Fibroblast of lung (primary cell): ENCODE data around the gene FAH. TPM values are rescaled to one million over a fixed set of nuclear protein-coding genes. Genes with fewer than 3 reads are reported as not detected.

Experiments used
- DNase-seq, 2 donors: peaks; one replicate each; pipeline versions ENCODE4 v3.0.0 to v3.0.0-alpha.2; 2010; ENCODE audit warnings: low read depth in 2 of 2
- H2AFZ ChIP-seq: 2 replicates; pipeline ENCODE4 v1.5.1; 2012; ENCODE audit warnings: low read length, control low read depth, inconsistent platforms
- H3K27ac ChIP-seq: 2 replicates; pipeline ENCODE4 v1.5.1; 2011; ENCODE audit warnings: low read length, control low read depth; ENCODE audit not compliant: insufficient read depth
- H3K27me3 ChIP-seq: 2 replicates; pipeline ENCODE4 v1.5.1; 2011; ENCODE audit warnings: mild to moderate bottlenecking, low read length; ENCODE audit not compliant: control insufficient read depth, insufficient read depth
- H3K36me3 ChIP-seq: 2 replicates; pipeline ENCODE4 v1.5.1; 2011; ENCODE audit warnings: low read length; ENCODE audit not compliant: control insufficient read depth, insufficient read depth
- H3K4me1 ChIP-seq: 2 replicates; pipeline ENCODE4 v1.5.1; 2011; ENCODE audit warnings: low read length; ENCODE audit not compliant: control insufficient read depth, insufficient read depth; ENCODE audit errors: extremely low read depth
- H3K4me2 ChIP-seq: 2 replicates; pipeline ENCODE4 v1.5.1; 2011; ENCODE audit warnings: low read length, control low read depth; ENCODE audit not compliant: insufficient read depth; ENCODE audit errors: extremely low read depth
- H3K4me3 ChIP-seq, 4 experiments: fragments of 200-600 bp in 1 of 4; sonication (generic) in 1 of 4; replicated peaks in 1 of 4; 2 replicates each; pipeline ENCODE4 v1.5.1; 2011 to 2016; ENCODE audit warnings: low read length in 4 of 4, low read depth in 3 of 4, mild to moderate bottlenecking in 3 of 4, control low read depth in 2 of 4, inconsistent platforms in 1 of 4, mixed read lengths in 1 of 4; ENCODE audit not compliant: insufficient read depth in 1 of 4; ENCODE audit errors: control extremely low read depth in 1 of 4
- H3K79me2 ChIP-seq: 2 replicates; pipeline ENCODE4 v1.5.1; 2012; ENCODE audit warnings: mild to moderate bottlenecking, low read length, inconsistent platforms; ENCODE audit not compliant: control insufficient read depth, insufficient read depth
- H3K9ac ChIP-seq: 2 replicates; pipeline ENCODE4 v1.5.1; 2011; ENCODE audit warnings: mild to moderate bottlenecking, low read length, control low read depth; ENCODE audit not compliant: insufficient read depth
- H3K9me3 ChIP-seq: 2 replicates; pipeline ENCODE4 v1.5.1; 2012; ENCODE audit warnings: low read depth, low read length; ENCODE audit not compliant: control insufficient read depth, insufficient read depth
- H4K20me1 ChIP-seq: 2 replicates; pipeline ENCODE4 v1.5.1; 2011; ENCODE audit warnings: low read length; ENCODE audit not compliant: control insufficient read depth, insufficient read depth; ENCODE audit errors: extremely low read depth
- EZH2 ChIP-seq: IDR thresholded peaks from 2 replicates; pipeline ENCODE4 v1.5.1; 2012; ENCODE audit warnings: low read length, control low read depth, mild to moderate bottlenecking; ENCODE audit errors: missing control alignments
- polyA plus RNA-seq, 2 donors: library from polyadenylated mRNA; depleted of rRNA in 1 of 2; stranded (reverse) in 1 of 2; unstranded in 1 of 2; fragments of >200 nt; gene quantifications; 2 replicates each; pipeline ENCODE4 v1.2.1, GENCODE V29; 2011 to 2012; ENCODE audit warnings: missing spikeins in 1 of 2
- total RNA-seq: library from RNA; depleted of rRNA; stranded (reverse); fragments of >200 nt; gene quantifications from 2 replicates; pipeline ENCODE4 v1.2.1, GENCODE V29; 2014
- TF ChIP-seq, protein P1 (sequence below), 2 donors: IDR thresholded peaks in 1 of 2; conservative IDR thresholded peaks in 1 of 2; 1 replicate in 1 of 2; 2 replicates in 1 of 2; pipeline ENCODE4 v1.5.1; 2011 to 2012; ENCODE audit warnings: low read length in 2 of 2, control low read depth in 1 of 2, inconsistent platforms in 1 of 2, low read depth in 1 of 2, mild to moderate bottlenecking in 1 of 2

The FAH gene
- total and polyA plus RNA-seq, 2 donors (not counting 1 experiment from before 2014, with no cell fraction given) = 24.4 to 58.6 TPM

DNA sequence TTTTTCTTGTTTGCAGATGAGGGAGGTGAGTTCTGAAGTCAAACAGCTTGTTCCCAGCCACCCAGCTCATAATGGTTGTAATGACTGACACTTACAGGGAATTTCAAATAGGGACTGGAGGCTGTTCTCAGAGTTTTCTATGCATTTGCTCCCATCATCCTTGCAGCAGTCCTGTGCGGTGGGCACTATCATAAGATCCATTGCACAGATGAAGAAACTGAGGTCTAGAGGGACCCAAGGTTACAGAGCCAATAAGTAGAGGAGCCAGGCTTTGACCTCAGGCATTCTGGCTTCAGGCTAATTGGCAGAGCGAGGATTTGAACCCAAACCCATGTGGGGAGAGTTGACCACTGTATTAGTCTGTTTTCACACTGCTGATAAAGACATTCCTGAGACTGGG is 32.4 kb downstream of the FAH start:
- no peaks in the 10 kb centered on the region for H3K9me3 ChIP-seq
- no peak for DNase-seq
- peaks cover 17% of the 10 kb centered on the region for H3K36me3 ChIP-seq
- no peak overlapping the region for H3K4me3 ChIP-seq
- no peaks in the 10 kb centered on the region for H3K79me2 ChIP-seq
- H3K27me3 ChIP-seq = no peaks in the 10 kb centered on the region
- H2AFZ ChIP-seq = no peak overlapping the region
- no peak for TF ChIP-seq EZH2
- TF ChIP-seq, protein P1, sequence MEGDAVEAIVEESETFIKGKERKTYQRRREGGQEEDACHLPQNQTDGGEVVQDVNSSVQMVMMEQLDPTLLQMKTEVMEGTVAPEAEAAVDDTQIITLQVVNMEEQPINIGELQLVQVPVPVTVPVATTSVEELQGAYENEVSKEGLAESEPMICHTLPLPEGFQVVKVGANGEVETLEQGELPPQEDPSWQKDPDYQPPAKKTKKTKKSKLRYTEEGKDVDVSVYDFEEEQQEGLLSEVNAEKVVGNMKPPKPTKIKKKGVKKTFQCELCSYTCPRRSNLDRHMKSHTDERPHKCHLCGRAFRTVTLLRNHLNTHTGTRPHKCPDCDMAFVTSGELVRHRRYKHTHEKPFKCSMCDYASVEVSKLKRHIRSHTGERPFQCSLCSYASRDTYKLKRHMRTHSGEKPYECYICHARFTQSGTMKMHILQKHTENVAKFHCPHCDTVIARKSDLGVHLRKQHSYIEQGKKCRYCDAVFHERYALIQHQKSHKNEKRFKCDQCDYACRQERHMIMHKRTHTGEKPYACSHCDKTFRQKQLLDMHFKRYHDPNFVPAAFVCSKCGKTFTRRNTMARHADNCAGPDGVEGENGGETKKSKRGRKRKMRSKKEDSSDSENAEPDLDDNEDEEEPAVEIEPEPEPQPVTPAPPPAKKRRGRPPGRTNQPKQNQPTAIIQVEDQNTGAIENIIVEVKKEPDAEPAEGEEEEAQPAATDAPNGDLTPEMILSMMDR (conservative IDR thresholded peaks at IDR 0.05 in 1 of 2, IDR thresholded peaks at IDR 0.05 in 1 of 2; ENCODE audit: low read depth in 1 of 2, low read length in 2 of 2) = no peak
- H3K4me2 ChIP-seq = no peak overlapping the region
- H4K20me1 ChIP-seq = no peaks in the 10 kb centered on the region
- no peak overlapping the region for H3K9ac ChIP-seq
- H3K27ac ChIP-seq = no peak overlapping the region
- H3K4me1 ChIP-seq = peaks cover 9% of the 10 kb centered on the region

DNA sequence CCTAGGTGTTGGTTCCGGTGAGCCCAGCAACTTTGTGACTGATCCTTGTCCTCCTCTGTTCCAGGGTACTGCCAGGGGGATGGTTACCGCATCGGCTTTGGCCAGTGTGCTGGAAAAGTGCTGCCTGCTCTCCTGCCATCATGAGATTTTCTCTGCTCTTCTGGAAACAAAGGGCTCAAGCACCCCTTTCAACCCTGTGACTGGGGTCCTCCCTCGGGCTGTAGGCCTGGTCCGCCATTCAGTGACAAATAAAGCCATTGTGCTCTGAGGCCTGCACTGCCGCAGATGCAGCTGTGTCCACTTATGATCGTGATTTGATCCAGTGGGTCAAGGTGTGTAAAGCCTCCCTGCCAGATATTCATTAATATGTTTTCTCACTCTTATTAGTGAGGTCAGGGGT is 33.3 kb downstream of the FAH start:
- no peaks in the 10 kb centered on the region for H3K9me3 ChIP-seq
- H3K79me2 ChIP-seq = no peaks in the 10 kb centered on the region
- no peaks in the 10 kb centered on the region for H3K27me3 ChIP-seq
- no peak overlapping the region for H3K9ac ChIP-seq
- H4K20me1 ChIP-seq = no peaks in the 10 kb centered on the region
- peaks cover 8% of the 10 kb centered on the region for H3K36me3 ChIP-seq
- no peak overlapping the region for H3K4me2 ChIP-seq
- H2AFZ ChIP-seq = no peak overlapping the region
- peaks cover 9% of the 10 kb centered on the region for H3K4me1 ChIP-seq
- no peak overlapping the region for H3K27ac ChIP-seq
- no peak for DNase-seq
- no peak overlapping the region for H3K4me3 ChIP-seq
- TF ChIP-seq, protein P1 (conservative IDR thresholded peaks at IDR 0.05 in 1 of 2, IDR thresholded peaks at IDR 0.05 in 1 of 2; ENCODE audit: low read depth in 1 of 2, low read length in 2 of 2) = no peak
- TF ChIP-seq EZH2 = no peak

DNA sequence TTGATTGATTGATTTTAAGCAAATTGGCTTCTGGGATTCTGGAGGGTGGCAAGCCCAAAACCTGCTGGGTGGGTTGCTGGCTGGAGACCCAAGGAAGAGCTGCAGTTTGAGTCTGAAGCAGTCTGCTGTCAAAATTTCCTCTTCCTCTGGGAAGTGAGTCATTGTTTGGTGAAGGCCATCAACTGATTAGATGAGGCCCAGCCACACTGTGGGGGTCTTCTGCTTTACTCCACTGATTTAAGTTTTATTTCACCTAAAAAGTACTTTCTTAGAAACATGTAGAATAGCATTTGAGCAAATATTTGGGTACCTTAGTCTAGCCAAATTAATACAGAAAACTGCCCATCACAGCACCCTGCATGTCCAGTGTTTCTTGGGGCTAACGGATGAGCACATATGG is 33.8 kb downstream of the FAH start:
- Histone ChIP-seq H3K79me2 (no peaks in the 10 kb centered on the region), H3K4me3 (no peak overlapping the region), H3K36me3 (peaks cover 4% of the 10 kb centered on the region), H4K20me1 (no peaks in the 10 kb centered on the region), H3K9me3 (no peaks in the 10 kb centered on the region), H3K9ac (no peak overlapping the region), H2AFZ (no peak overlapping the region), H3K4me2 (no peak overlapping the region), H3K4me1 (peaks cover 9% of the 10 kb centered on the region), H3K27ac (no peak overlapping the region), H3K27me3 (no peaks in the 10 kb centered on the region)
- TF ChIP-seq, protein P1 (conservative IDR thresholded peaks at IDR 0.05 in 1 of 2, IDR thresholded peaks at IDR 0.05 in 1 of 2; ENCODE audit: low read depth in 1 of 2, low read length in 2 of 2) = no peak
- no peak for TF ChIP-seq EZH2
- DNase-seq = no peak
